GM19324 (cell line): ENCODE measurements around the gene SMAGP.
"Not testable (repeated sequence)": the region's sequence is repeated elsewhere in the genome, so short reads cannot be mapped to it uniquely, and the experiment has no call there.

Source experiments
- ATAC-seq: cut with Tn5 transposase; IDR thresholded peaks from one replicate; pipeline ENCODE4 v1.9.1; 2021; ENCODE audit warnings: mild to moderate bottlenecking, moderate library complexity; ENCODE audit not compliant: unreplicated experiment, low FRiP score

SMAGP gene

DNA sequence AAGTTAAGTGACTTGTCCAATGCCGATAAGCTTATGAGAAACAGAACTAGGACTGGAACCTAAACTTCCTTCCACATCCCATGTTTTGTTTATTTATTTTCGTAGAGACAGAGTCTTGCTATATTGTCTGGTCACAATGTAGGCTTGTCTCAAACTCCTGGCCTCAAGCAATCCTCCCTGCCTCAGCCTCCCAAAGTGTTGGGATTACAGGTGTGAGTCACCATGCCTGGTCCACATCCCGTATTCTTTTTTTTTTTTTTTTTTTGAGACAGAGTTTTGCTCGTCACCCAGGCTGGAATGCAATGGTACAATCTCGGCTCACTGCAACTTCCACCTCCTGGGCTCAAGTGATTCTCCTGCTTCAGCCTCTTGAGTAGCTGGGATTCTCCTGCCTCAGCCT, 43.1 kb downstream of the SMAGP start:
- not testable (repeated sequence) for ATAC-seq

- ATAC-seq, result no peak
Measured at GRCh38 chr12:51225771-51226170, 44.4 kb downstream of the SMAGP start.

- ATAC-seq, result no peak
Measured at GRCh38 chr12:51225234-51225633, 45.0 kb downstream of the SMAGP start.

- ATAC-seq, result no peak
Measured at GRCh38 chr12:51224625-51225024, 45.6 kb downstream of the SMAGP start.

GRCh38 chr12:51222461-51222860, 47.8 kb downstream of the SMAGP start:
- no peak for ATAC-seq

DNA sequence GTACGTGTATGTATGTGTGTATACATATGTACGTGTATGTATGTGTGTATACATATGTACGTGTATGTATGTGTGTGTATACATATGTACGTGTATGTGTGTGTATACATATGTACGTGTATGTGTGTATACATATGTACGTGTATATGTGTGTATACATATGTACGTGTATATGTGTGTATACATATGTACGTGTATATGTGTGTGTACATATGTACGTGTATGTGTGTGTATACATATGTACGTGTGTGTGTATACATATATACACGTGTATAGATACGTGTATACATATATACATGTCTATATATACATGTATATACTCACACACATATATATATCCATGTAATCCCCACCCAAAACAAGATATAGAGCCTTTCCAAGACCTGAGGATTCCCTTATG, 50.4 kb downstream of the SMAGP start:
- ATAC-seq, result not testable (repeated sequence)

- ATAC-seq, result no peak
Measured at GRCh38 chr12:51219322-51219721, 50.9 kb downstream of the SMAGP start.

DNA sequence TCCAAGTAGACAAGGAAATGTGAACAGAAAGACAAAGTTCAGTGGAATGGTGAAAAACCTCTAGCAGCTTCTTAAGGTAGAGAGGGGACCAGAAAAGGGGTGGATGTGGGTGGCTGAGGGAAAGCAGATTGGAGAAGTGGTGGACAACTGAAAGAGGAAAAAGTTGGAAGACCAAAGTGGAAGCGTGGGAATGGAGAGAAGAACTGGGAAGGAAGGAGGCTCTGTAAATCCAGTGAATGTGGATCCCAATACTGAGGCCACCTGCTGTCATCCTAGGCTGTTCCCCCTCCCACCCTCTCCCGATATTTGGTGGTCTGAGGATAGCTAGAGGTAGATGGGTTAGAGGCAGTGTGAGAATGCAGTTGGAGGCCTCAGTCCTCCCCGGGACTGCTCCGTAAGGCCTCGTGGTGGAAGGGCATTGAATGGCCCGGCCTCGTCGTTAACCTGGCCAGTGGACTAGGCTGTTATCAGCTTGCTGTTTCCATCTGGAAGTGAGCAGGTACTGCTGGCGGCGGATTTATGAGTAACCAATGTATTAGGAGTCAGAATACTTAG, 51.5 kb downstream of the SMAGP start:
- ATAC-seq, result no peak

GRCh38 chr12:51217968-51218606, 52.1 kb downstream of the SMAGP start, which contains the start of gene POU6F1:
Gene POU6F1 (minus strand): TSS chr12:51218062. CDS start chr12:51206836, 11,226 bp downstream.
- peak; percentile 64 for ATAC-seq

- peak; percentile 41 for ATAC-seq
Measured at GRCh38 chr12:51217133-51217967, 52.9 kb downstream of the SMAGP start.

DNA sequence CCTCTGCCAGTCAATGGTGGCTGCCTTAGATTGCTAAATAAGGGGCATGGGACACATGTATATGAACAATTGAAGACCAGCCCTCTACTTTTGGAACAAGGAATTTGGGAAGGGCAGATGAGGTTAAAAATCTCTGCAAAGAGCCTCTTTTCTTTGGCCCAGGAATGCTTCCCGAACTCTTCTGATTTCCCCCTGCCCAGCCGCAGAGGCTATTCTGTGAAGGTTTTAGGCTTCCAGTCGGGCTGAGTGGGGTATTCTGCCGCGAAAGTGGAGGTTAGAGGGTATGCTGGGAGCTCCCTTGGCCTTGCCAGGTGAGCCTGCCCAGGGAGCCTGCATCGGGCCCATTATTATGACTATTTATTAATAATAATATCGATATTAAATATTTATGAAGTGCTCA, 53.6 kb downstream of the SMAGP start:
- ATAC-seq, result no peak

- ATAC-seq, result no peak
Measured at GRCh38 chr12:51214895-51215294, 55.3 kb downstream of the SMAGP start.

- no peak for ATAC-seq
Measured at GRCh38 chr12:51210690-51211395, 59.4 kb downstream of the SMAGP start.

GRCh38 chr12:51209259-51209658, 61.0 kb downstream of the SMAGP start:
- ATAC-seq, result no peak

GRCh38 chr12:51208016-51208660, 62.1 kb downstream of the SMAGP start:
- ATAC-seq, result no peak

GRCh38 chr12:51205350-51205749, 64.9 kb downstream of the SMAGP start:
- no peak for ATAC-seq

GRCh38 chr12:51202718-51203117, 67.5 kb downstream of the SMAGP start:
- ATAC-seq, result no peak

GRCh38 chr12:51200806-51201205, 69.4 kb downstream of the SMAGP start:
- ATAC-seq, result no peak

DNA sequence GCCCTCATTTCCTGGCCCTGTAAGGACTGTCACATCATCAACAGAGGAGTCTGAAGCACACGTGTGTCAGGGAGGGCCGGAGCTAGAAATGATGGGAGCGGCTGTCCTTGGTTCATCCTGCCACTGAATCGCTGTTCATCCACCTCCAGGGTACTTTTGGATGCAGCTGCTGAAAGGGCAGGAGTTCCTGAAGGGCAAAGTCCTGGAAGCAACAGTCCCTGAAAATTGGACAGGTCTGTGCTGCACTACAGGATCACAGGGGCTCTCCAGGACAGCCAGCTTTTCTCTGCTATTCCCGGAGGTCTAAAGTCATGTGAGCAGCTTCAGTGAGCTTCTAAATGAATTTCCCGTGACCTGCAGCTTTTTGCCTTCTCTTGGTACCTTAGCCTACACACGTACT, 70.1 kb downstream of the SMAGP start:
- no peak for ATAC-seq

DNA sequence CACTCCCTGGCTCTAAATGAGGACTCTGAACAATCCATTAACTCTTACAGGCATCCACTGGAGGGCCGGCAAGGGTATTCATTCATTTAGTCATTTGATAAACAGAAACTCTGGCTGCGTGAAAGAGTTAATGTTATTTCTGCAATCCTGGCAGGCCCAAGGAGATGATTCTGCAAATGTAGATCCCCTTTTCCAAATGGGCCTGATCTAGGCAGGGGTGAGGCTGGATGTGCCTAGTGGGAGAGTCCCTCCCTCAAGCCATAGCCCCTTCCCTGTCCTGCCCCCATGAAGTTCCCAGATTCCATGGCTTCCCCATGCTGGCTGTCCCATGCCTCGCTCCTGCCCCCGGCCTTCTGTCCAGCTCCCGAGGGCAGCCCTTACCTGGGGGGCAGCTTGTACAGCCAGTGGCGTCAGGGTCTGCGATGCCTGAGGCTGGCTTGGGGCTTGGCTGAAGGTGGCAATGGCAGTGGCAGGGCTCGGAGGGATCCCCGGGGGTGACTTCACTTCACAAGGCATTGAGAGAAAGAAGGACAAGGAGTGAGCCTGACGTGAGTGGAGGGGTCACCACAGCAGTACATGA, 70.8 kb downstream of the SMAGP start:
- no peak for ATAC-seq
